Body of pancreas (tissue), 4 donors: ENCODE results near the gene YWHAG. TPM values are rescaled to one million over a fixed set of nuclear protein-coding genes. Genes with fewer than 3 reads are reported as not detected.
"Not testable (repeated sequence)": the region's sequence is repeated elsewhere in the genome, so short reads cannot be mapped to it uniquely, and the experiment has no call there.

Source experiments
- ATAC-seq: fragments of 150-250 bp; one replicate; pipeline ENCODE4 v1.9.1; 2016
- DNase-seq, 4 donors: peaks; one replicate each; pipeline ENCODE4 v3.0.0-alpha.2; 2019
- H3K27ac ChIP-seq, 4 donors: fragments of 200-600 bp; sonication (generic); 1 replicate in 3 of 4; 2 replicates in 1 of 4; pipeline versions ENCODE4 v1.5.1 to v1.6.1; 2016 to 2019; ENCODE audit warnings: mild to moderate bottlenecking in 1 of 4, mixed read lengths in 1 of 4, moderate library complexity in 1 of 4
- H3K27me3 ChIP-seq, 2 donors: fragments of 200-600 bp; sonication (generic); one replicate each; pipeline ENCODE4 v1.6.0; 2016; ENCODE audit warnings: mild to moderate bottlenecking in 1 of 2
- H3K36me3 ChIP-seq, 2 donors: fragments of 200-600 bp; sonication (generic); replicated peaks in 1 of 2; 2 replicates each; pipeline ENCODE4 v1.5.1; 2016; ENCODE audit warnings: low read depth in 2 of 2; ENCODE audit not compliant: insufficient read depth in 1 of 2
- H3K4me1 ChIP-seq: fragments of 200-600 bp; sonication (generic); one replicate; pipeline ENCODE4 v1.6.0; 2016
- H3K4me3 ChIP-seq, 2 donors: fragments of 200-600 bp; sonication (generic); 1 replicate in 1 of 2; 2 replicates in 1 of 2; pipeline ENCODE4 v1.5.1; 2016 to 2019
- H3K9me3 ChIP-seq, 3 donors: fragments of 200-600 bp; sonication (generic); 1 replicate in 2 of 3; 2 replicates in 1 of 3; pipeline ENCODE4 v1.5.1; 2016
- CTCF ChIP-seq, 7 experiments: fragments of 450-650 bp in 4 of 7; fragments of 200-600 bp in 3 of 7; sonication (generic) in 3 of 7; IDR thresholded peaks; one replicate each; pipeline ENCODE4 v1.5.1; 2016 to 2019; ENCODE audit warnings: antibody characterized with exemption in 7 of 7
- POLR2A ChIP-seq, 3 donors: fragments of 450-650 bp; IDR thresholded peaks; one replicate each; pipeline ENCODE4 v1.6.1; 2016; ENCODE audit warnings: antibody characterized with exemption in 3 of 3, mild to moderate bottlenecking in 2 of 3
- WGBS, 2 donors: methylation state at CpG; one replicate each; pipeline ENCODE4 v1.1.5; 2017; 5-methylcytosine and 5-hydroxymethylcytosine counted together
- intact Hi-C: fragments of 100-400 bp; cut with DNase I; formaldehyde crosslinking; loops from one replicate; pipeline ENCODE4 v1.15.1; 2023
- total RNA-seq, 2 donors: library from RNA; depleted of rRNA; stranded (reverse); fragments of >200 nt; gene quantifications; one replicate each; pipeline ENCODE4 v1.1.0, GENCODE V29; 2016

YWHAG gene
- total RNA-seq, 2 donors from 2014 or later: 24.1 to 60.0 TPM

DNA sequence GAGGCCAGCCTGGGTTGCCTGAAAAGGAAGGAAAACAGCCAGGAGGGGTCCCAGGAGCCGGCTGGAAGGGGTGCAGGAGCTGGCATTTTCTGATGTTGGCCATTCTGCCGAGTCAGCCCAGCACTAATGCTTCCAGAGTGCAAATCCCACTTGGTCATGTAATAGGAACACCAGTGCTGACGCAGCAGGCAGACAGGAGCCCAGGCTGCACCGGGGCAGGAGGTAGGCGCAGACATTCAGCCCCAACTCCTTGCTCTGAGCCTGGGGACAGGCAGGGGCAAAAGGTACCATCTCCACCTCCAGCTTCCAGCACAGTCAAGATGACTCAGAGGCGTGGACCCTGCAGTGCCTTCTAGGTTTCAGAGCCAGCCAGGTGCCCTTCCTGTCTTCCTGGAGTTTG is 10.2 kb upstream of the YWHAG start:
- H3K4me1 ChIP-seq: no peaks in the 10 kb centered on the region
- WGBS, 2 donors: 66 to 71% methylated on average over 6 of the region's 6 CpGs
- DNase-seq (no peak), ATAC-seq (no peak)
- TF ChIP-seq POLR2A (IDR thresholded peaks at IDR 0.05): no peak
- no peak for TF ChIP-seq CTCF (IDR thresholded peaks at IDR 0.05)
- H3K36me3 ChIP-seq: no peaks in the 10 kb centered on the region
- no peaks in the 10 kb centered on the region for H3K27me3 ChIP-seq
- no peak overlapping the region for H3K4me3 ChIP-seq
- no peaks in the 10 kb centered on the region for H3K9me3 ChIP-seq
- H3K27ac ChIP-seq: no peak overlapping the region
- intact Hi-C loops: no loop called here

GRCh38 chr7:76368190-76368589 is 9.4 kb upstream of the YWHAG start:
- no peak for DNase-seq
- TF ChIP-seq POLR2A (IDR thresholded peaks at IDR 0.05): no peak
- no peak for TF ChIP-seq CTCF (IDR thresholded peaks at IDR 0.05)
- no peaks in the 10 kb centered on the region for H3K27me3 ChIP-seq
- 85 to 91% methylated on average over 8 of the region's 8 CpGs for WGBS, 2 donors
- H3K36me3 ChIP-seq: no peaks in the 10 kb centered on the region
- H3K27ac ChIP-seq: no peak overlapping the region
- no peaks in the 10 kb centered on the region for H3K9me3 ChIP-seq
- H3K4me3 ChIP-seq: no peak overlapping the region
- intact Hi-C loops: no loop called here
- H3K4me1 ChIP-seq: no peaks in the 10 kb centered on the region
- no peak for ATAC-seq

DNA sequence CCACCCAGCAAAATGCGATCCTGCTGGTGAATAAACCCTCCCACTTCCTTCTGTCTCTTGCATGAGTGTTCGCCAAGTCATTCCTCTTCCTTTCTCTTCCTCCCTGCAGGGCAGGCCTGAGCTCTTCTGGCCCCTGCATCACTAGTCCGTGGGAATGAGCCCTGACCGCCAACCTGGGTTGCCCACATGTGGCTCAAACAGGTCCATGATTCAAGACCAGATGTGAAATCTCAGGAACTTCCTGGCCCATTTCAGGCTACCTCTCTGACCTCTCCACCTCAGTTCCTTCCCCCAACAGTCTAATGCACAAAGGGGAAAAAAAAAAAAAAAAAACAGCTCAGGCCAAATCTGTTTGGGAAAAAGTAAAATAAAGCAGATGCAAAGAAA is 5.4 kb upstream of the YWHAG start:
- H3K9me3 ChIP-seq: no peaks in the 10 kb centered on the region
- intact Hi-C loops: no loop called here
- peaks cover 7% of the 10 kb centered on the region for H3K4me1 ChIP-seq
- 71 to 72% methylated on average over 4 of the region's 4 CpGs for WGBS, 2 donors
- ATAC-seq (no peak), DNase-seq (peak in 1 of 4 donors; percentile 28)
- H3K4me3 ChIP-seq: no peak overlapping the region
- H3K27me3 ChIP-seq: no peaks in the 10 kb centered on the region
- no peaks in the 10 kb centered on the region for H3K36me3 ChIP-seq
- TF ChIP-seq POLR2A (IDR thresholded peaks at IDR 0.05): no peak
- H3K27ac ChIP-seq: peak overlapping the region in 2 of 4 donors; percentile 51 to 76

- H3K4me1 ChIP-seq, H3K9me3 ChIP-seq, H3K27me3 ChIP-seq, H3K36me3 ChIP-seq, DNase-seq, ATAC-seq, intact Hi-C loops, H3K4me3 ChIP-seq: not testable (repeated sequence)
- 87 to 93% methylated on average over 3 of the region's 3 CpGs for WGBS, 2 donors
- peak overlapping the region in 2 of 4 donors; percentile 51 to 76 for H3K27ac ChIP-seq
Observed at GRCh38 chr7:76363754-76364153, 5.0 kb upstream of the YWHAG start.

DNA sequence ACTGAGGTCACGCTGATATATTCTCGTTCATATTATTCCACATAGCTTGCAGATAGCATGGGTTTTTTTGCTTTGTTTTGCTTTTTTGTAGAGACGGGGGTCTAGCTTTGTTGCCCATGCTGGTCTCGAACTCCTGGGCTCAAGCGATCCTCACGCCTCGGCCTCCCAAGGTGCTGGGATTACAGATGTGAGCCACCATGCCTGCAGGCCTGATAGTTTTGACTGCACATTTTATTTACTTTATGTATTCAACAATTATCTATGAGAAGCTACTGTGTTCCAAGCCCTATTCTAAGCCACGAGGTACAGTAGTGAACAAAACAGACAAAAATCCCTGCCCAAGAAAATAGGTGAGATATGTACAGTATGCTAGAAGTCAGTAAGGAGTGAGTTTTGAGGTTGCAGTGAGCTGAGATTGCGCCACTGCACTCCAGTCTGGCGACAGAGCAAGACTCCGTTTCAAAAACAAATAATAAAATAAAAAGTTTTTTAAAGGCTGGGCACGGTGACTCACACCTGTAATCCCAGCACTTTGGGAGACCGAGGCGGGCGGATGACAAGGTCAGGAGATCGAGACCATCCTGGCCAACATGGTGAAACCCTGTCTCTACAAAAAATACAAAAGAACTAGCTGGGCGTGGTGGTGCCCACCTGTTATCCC is 1.3 kb upstream of the YWHAG start:
- no peak for DNase-seq

More for the DNA sequence above, 1.3 kb upstream of the YWHAG start:
- WGBS, 2 donors: 70 to 74% methylated on average over 15 to 17 of the region's 17 CpGs
- TF ChIP-seq POLR2A (IDR thresholded peaks at IDR 0.05) (no peak), CTCF (IDR thresholded peaks at IDR 0.05) (no peak)
- H3K4me1 ChIP-seq: peaks cover 29% of the 10 kb centered on the region
- no peaks in the 10 kb centered on the region for H3K9me3 ChIP-seq
- peak overlapping the region in 3 of 4 donors; percentile 99 to 100 (median 99) for H3K27ac ChIP-seq
- H3K4me3 ChIP-seq: no peak overlapping the region
- intact Hi-C loops: no loop called here
- H3K27me3 ChIP-seq: no peaks in the 10 kb centered on the region
- H3K36me3 ChIP-seq: no peaks in the 10 kb centered on the region
- no peak for ATAC-seq
